ENCODE results near the gene ENO1.

ENO1 gene

GRCh38 chr1:8847990-8848389 lies 30.5 kb downstream of the ENO1 start:
- no peak for TF ChIP-seq CREB5 (CRISPR knock-in tag; IDR thresholded peaks at IDR 0.05; ENCODE audit: low read depth)
- TF ChIP-seq TOX (CRISPR knock-in tag; IDR thresholded peaks at IDR 0.05; ENCODE audit: borderline replicate concordance) = no peak
- no peak for TF ChIP-seq ZNF70 (CRISPR knock-in tag; IDR thresholded peaks at IDR 0.05)
- TF ChIP-seq ISL1 (CRISPR knock-in tag; IDR thresholded peaks at IDR 0.05) = no peak
- no peak for TF ChIP-seq SNAI2 (CRISPR knock-in tag; IDR thresholded peaks at IDR 0.05)
- no peak for TF ChIP-seq RARB (CRISPR knock-in tag; IDR thresholded peaks at IDR 0.05)
- TF ChIP-seq ESRRG (CRISPR knock-in tag; IDR thresholded peaks at IDR 0.05) = no peak
- TF ChIP-seq BACH2 (CRISPR knock-in tag; IDR thresholded peaks at IDR 0.05; ENCODE audit: borderline replicate concordance) = no peak
- TF ChIP-seq GLIS3 (CRISPR knock-in tag; IDR thresholded peaks at IDR 0.05) = no peak
- TF ChIP-seq ZNF565 (CRISPR knock-in tag; conservative IDR thresholded peaks at IDR 0.05; ENCODE audit: low read depth) = no peak
- no peak for TF ChIP-seq ZC3H10 (CRISPR knock-in tag; IDR thresholded peaks at IDR 0.05)
- no peak for TF ChIP-seq ZFP3 (CRISPR knock-in tag; IDR thresholded peaks at IDR 0.05)
- TF ChIP-seq ZNF8 (CRISPR knock-in tag; IDR thresholded peaks at IDR 0.05) = no peak
- ATAC-seq = no peak

- ATAC-seq = no peak
- TF ChIP-seq RARB (CRISPR knock-in tag; IDR thresholded peaks at IDR 0.05) (no peak), PPARA (CRISPR knock-in tag; IDR thresholded peaks at IDR 0.05; ENCODE audit: borderline replicate concordance) (no peak), ZNF70 (CRISPR knock-in tag; IDR thresholded peaks at IDR 0.05) (no peak), TSHZ2 (CRISPR knock-in tag; IDR thresholded peaks at IDR 0.05) (no peak), ESRRG (CRISPR knock-in tag; IDR thresholded peaks at IDR 0.05) (no peak), ZNF8 (CRISPR knock-in tag; IDR thresholded peaks at IDR 0.05) (no peak), TOX (CRISPR knock-in tag; IDR thresholded peaks at IDR 0.05; ENCODE audit: borderline replicate concordance) (no peak)
These were observed 32.2 kb downstream of the ENO1 start for GRCh38 chr1:8846263-8846662.

GRCh38 chr1:8845104-8846097 lies 33.1 kb downstream of the ENO1 start:
- ATAC-seq = no peak
- no peak for TF ChIP-seq CSDC2 (CRISPR knock-in tag; IDR thresholded peaks at IDR 0.05)
- TF ChIP-seq SNAI2 (CRISPR knock-in tag; IDR thresholded peaks at IDR 0.05) = no peak
- no peak for TF ChIP-seq TOX (CRISPR knock-in tag; IDR thresholded peaks at IDR 0.05; ENCODE audit: borderline replicate concordance)
- no peak for TF ChIP-seq TSHZ2 (CRISPR knock-in tag; IDR thresholded peaks at IDR 0.05)
- no peak for TF ChIP-seq BACH2 (CRISPR knock-in tag; IDR thresholded peaks at IDR 0.05; ENCODE audit: borderline replicate concordance)
- no peak for TF ChIP-seq ZNF8 (CRISPR knock-in tag; IDR thresholded peaks at IDR 0.05)
- no peak for TF ChIP-seq RARB (CRISPR knock-in tag; IDR thresholded peaks at IDR 0.05)
- no peak for TF ChIP-seq ZNF565 (CRISPR knock-in tag; conservative IDR thresholded peaks at IDR 0.05; ENCODE audit: low read depth)
- no peak for TF ChIP-seq POU6F1 (CRISPR knock-in tag; IDR thresholded peaks at IDR 0.05; ENCODE audit: borderline replicate concordance, low read depth)
- no peak for TF ChIP-seq ZFP30 (CRISPR knock-in tag; IDR thresholded peaks at IDR 0.05)
- TF ChIP-seq ZC3H10 (CRISPR knock-in tag; IDR thresholded peaks at IDR 0.05) = no peak
- TF ChIP-seq PPARA (CRISPR knock-in tag; IDR thresholded peaks at IDR 0.05; ENCODE audit: borderline replicate concordance) = no peak
- no peak for TF ChIP-seq TCF4 (CRISPR knock-in tag; IDR thresholded peaks at IDR 0.05; ENCODE audit: borderline replicate concordance)
- TF ChIP-seq CREB5 (CRISPR knock-in tag; IDR thresholded peaks at IDR 0.05; ENCODE audit: low read depth) = no peak
- TF ChIP-seq ESRRG (CRISPR knock-in tag; IDR thresholded peaks at IDR 0.05) = no peak
- TF ChIP-seq ARNTL (CRISPR knock-in tag; IDR thresholded peaks at IDR 0.05; ENCODE audit: borderline replicate concordance, low read depth) = no peak
- no peak for TF ChIP-seq GLIS3 (CRISPR knock-in tag; IDR thresholded peaks at IDR 0.05)
- no peak for TF ChIP-seq ISL1 (CRISPR knock-in tag; IDR thresholded peaks at IDR 0.05)

Data from SK-N-SH treated with all-trans-retinoic acid at 6 μM for 48 hours (cell line).